Measurements from ENCODE around the gene AMIGO2.

GRCh38 chr12:47029903-47030302, 49.9 kb downstream of the AMIGO2 start:
- TF ChIP-seq CTCF (IDR thresholded peaks at IDR 0.05) (no peak), POLR2A (IDR thresholded peaks at IDR 0.05) (no peak)
